HG03159 (cell line): ENCODE results near the gene RASAL1.

Experiments used
- ATAC-seq: cut with Tn5 transposase; IDR thresholded peaks from one replicate; pipeline ENCODE4 v1.9.1; 2021; ENCODE audit warnings: mild to moderate bottlenecking, moderate library complexity; ENCODE audit not compliant: unreplicated experiment

Gene RASAL1

DNA sequence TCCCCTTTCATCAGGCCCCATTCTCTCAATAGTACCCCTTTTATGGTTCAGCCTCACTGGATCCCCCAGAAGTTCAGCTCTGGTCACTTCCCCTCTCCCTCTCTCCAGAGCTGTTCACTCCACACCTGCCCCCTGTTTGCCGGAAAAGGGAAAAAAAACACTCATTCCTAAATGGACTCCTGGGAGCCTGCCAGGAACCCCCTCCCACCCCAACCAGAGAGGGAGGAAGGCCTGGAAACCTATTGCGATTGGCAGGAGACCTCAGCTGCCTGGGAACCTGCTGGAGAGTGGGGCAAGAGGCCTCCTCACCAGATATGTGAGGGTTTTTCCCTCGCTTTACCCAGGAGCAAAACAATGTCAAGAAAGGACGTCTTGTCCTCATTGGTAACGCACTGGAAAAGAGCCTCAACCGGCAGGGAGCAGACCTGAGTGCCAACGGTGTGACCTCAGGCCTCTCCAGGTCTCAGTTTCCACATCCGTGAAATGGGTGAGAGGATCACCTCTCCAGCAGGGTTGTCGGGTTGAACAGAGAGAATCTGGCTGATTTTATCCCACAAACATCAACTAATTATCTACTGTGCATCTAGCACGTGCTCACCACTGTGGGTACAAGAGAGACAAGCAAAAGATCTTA lies 74.4 kb downstream of the RASAL1 start:
- ATAC-seq, result no peak

DNA sequence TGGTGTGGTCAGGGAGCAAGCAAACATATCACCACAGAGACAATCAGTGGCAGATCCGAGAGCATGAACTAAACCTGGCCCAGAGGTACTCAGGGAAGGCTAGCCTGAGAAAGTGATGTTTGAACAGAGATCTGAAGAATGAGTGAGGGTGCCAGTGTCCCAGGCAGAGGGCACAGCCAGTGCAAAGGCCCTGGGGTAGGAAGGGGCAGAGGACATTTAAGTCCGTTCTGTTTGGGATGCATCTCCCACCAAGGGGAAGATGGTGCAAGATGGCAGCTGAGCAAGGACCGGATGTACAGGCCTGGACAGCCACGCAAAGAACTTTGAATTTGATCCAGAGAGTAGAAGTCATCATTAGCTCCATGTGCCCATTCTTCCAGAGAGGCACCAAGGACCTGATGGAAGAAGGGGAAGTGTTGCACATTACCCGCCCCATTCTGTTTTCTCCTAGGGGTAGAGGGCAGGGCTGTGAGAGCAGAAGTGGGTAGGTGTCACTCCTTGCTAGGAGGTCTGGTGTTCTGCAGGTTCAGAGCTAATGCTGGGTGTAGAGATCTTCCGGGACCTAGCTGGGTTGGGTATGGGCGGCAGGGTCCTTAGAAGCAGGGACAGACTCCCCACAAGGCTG lies 75.1 kb downstream of the RASAL1 start:
- no peak for ATAC-seq

DNA sequence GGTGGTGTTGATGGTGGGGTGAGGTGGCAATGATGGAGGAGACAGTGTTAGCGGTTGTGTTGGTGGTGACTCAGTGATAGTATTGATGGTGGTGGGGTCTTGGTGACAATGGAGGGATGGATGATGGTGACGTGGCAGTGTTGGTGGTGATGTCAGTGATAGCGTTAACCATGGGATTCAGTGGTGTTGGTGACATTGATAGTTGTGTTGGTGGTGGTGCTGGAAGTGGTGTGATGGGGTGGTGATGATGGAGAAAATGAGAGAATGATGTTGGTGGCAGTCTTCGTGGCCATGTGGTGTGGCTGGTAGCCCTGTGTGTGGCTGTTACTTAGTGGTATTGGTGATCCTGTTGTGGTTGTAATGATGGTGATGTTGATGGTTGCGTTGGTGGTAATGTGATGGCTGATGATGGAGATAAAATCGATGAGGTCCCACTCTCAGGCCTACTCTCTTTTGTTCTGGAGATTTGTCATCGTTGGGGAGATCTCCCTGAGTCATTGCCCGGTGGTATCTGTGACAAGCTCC lies 76.4 kb downstream of the RASAL1 start:
- ATAC-seq, result no peak

DNA sequence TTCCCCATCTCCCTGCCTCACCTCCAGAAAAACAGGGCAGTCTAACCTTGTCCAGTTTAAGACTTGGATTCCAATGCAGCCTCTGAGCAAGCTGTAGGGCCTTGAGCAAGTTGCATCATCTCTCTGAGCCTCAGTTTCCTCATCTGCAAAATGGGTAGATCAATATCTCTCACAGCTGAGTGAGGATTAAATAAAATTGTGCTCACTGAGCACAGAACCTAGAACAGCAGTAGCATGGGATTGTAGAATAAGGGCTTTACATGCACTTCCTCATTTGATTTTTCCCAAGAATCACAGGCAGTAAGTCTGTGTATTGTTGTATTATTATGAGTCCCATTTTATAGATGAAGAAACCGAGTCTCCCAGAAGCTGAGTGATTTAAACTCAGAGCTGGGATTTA lies 77.0 kb downstream of the RASAL1 start:
- no peak for ATAC-seq

- ATAC-seq, result no peak
Measured at GRCh38 chr12:113057565-113058485, 77.7 kb downstream of the RASAL1 start.

DNA sequence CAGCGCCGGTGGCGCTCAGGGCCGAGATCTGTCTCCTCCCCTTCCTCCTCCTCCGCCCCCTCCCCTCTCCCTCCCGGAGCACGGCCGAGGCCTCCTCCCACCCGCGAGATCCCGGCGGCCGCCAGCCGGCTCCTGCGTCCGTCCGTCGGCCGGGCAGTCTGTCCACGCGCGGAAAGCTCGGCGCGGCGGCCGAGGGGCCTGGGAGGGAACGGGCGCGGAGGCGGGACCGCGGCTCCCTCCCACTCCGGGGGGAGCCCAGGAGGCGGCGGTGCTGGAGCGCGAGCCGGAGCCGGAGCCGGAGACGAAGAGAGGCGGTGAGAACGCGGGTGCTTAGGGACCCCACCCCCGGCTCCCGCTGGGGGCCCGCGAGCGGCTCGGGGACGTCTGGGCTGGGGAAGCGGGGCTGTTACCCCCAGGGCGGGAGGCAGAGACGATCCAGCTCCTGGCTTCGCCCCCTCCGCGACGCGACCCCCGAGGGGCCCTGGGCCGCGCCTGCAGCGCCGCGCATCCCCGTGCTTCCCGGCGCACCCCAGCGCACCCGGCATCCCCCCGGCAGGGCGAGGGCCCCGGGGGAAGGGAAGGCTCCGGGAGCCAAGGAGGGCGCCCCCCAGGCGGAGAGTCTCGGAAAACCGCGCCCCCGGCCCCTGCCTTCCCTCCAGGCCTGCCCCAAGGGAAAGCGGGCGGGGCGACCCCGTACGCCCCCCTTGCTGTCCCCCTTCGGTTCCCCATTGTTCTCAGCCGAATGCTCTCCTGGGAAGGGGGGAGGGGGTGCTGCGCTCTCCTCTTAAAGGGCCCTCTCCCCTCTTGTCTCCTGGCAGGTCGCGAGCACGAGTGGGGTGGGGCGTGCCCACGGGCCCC lies 78.7 kb downstream of the RASAL1 start, which contains the start of gene DTX1:
TSS of gene DTX1 (plus strand) at position 100 of the 858 bp plus-strand sequence. CDS start 1,463 bp downstream, outside the sequence.
- ATAC-seq, result no peak

DNA sequence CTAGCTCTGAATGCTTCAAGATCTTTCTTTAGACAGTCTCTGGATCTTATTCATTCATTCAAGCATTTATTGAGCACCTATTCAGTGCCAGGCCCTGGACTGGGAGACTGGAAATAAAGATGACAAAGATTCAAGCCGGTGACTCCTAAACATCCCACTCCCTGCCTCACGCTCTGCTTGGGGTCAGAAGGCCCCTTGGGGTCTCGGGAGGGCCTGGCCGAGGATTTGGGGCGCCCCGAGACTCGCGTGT lies 79.3 kb downstream of the RASAL1 start:
- no peak for ATAC-seq

GRCh38 chr12:113055594-113056380 lies 79.8 kb downstream of the RASAL1 start:
- ATAC-seq, result no peak

- ATAC-seq, result no peak
Measured at GRCh38 chr12:113054948-113055486, 80.5 kb downstream of the RASAL1 start.

GRCh38 chr12:113052326-113052725 lies 83.2 kb downstream of the RASAL1 start:
- no peak for ATAC-seq

- ATAC-seq, result no peak
Measured at GRCh38 chr12:113051759-113052158, 83.8 kb downstream of the RASAL1 start.

- ATAC-seq, result no peak
Measured at GRCh38 chr12:113050795-113051194, 84.8 kb downstream of the RASAL1 start.

DNA sequence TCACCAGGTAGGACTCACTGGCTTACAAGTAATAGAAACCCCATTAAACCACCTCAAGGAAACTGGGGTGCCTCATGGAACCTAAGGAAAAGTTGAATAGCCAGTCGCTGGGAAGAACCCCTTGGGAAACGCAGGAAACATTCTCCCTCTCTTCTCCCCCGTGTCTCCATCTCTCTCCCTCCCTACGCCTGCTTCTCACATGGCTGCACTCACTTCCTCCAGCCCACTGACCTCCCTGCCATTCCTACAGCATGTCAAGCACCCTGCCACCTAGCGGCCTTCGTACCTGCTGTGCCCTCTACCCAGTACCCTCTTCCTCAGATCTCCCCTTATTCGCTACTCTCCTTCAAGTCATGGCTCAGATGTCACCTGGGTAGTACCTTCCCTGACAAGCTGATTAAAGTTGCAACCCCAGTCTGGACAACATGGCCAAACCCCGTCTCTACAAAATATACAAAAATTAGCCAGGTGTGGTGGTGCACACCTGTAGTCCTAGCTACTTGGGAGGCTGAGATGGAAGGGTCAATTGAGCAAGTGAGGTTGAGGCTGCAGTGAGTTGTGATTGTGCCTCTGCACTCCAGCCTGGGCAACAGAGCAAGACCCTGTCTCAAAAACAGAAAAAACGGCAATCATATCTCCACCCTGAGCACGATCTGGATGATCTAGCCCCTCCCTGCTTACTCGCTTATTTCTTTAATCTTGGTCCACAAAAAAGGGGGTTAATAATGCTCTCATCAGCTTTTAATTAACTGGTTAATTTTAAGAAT lies 85.4 kb downstream of the RASAL1 start:
- no peak for ATAC-seq
